ENCODE results near the gene C16orf89.
A peak's percentile ranks its signal among the peaks of the same experiment; 100 is the strongest.
"Not testable (repeated sequence)": the region's sequence is repeated elsewhere in the genome, so short reads cannot be mapped to it uniquely, and the experiment has no call there.

Gene C16orf89

GRCh38 chr16:5095145-5095830 lies 29.5 kb upstream of the C16orf89 start:
- H3K4me3 ChIP-seq (ENCODE audit: low read depth, low read length); POLR2A ChIA-PET; CTCF ChIA-PET: not testable (repeated sequence)

GRCh38 chr16:5093746-5094145 lies 28.0 kb upstream of the C16orf89 start:
- H3K4me1 ChIP-seq (ENCODE audit: control insufficient read depth, insufficient read depth, low read length); H3K4me3 ChIP-seq (ENCODE audit: low read depth, low read length); H3K9me3 ChIP-seq (ENCODE audit: control insufficient read depth, insufficient read depth, low read depth, low read length); H3K27ac ChIP-seq (ENCODE audit: extremely low read depth, low read depth, low read length); CTCF ChIA-PET; POLR2A ChIA-PET: not testable (repeated sequence)
- H3K36me3 ChIP-seq (ENCODE audit: control insufficient read depth in 2 of 2, insufficient read depth in 1 of 2, low read length in 2 of 2) = peaks cover 0 to 16% of the 10 kb centered on the region in 2 experiments; a peak in 2 of 3 replicates

More at GRCh38 chr16:5095145-5095830, 29.5 kb upstream of the C16orf89 start:
- peaks cover 0 to 10% of the 10 kb centered on the region in 2 experiments; a peak in 2 of 3 replicates for H3K36me3 ChIP-seq (ENCODE audit: control insufficient read depth in 2 of 2, insufficient read depth in 1 of 2, low read length in 2 of 2)
- not testable (repeated sequence) for H3K27ac ChIP-seq (ENCODE audit: extremely low read depth, low read depth, low read length); H3K9me3 ChIP-seq (ENCODE audit: control insufficient read depth, insufficient read depth, low read depth, low read length); H3K4me1 ChIP-seq (ENCODE audit: control insufficient read depth, insufficient read depth, low read length)
- peak; percentile 45; the same call in 1 of the 2 replicates for TF ChIP-seq REST (tag by site-specific recombination; IDR thresholded peaks at IDR 0.05)

- H3K4me3 ChIP-seq (ENCODE audit: low read depth, low read length); H3K9me3 ChIP-seq (ENCODE audit: control insufficient read depth, insufficient read depth, low read depth, low read length); H3K4me1 ChIP-seq (ENCODE audit: control insufficient read depth, insufficient read depth, low read length); POLR2A ChIA-PET; H3K27ac ChIP-seq (ENCODE audit: extremely low read depth, low read depth, low read length): not testable (repeated sequence)
- CTCF ChIA-PET = interaction anchor here (0.7 to 1.4 kb wide), 4 partner anchors 35 to 397 kb away, joined by 3 to 7 read pairs (median 4); no protein-coding TSS in a partner anchor
- H3K36me3 ChIP-seq (ENCODE audit: control insufficient read depth in 2 of 2, insufficient read depth in 1 of 2, low read length in 2 of 2) = peaks cover 0 to 21% of the 10 kb centered on the region in 2 experiments; a peak in 2 of 3 replicates
These were observed 27.3 kb upstream of the C16orf89 start for GRCh38 chr16:5093081-5093480.

GRCh38 chr16:5090592-5090991 lies 24.8 kb upstream of the C16orf89 start:
- H3K9me3 ChIP-seq (ENCODE audit: control insufficient read depth, insufficient read depth, low read depth, low read length); H3K4me1 ChIP-seq (ENCODE audit: control insufficient read depth, insufficient read depth, low read length); CTCF ChIA-PET; H3K4me3 ChIP-seq (ENCODE audit: low read depth, low read length); POLR2A ChIA-PET; H3K27ac ChIP-seq (ENCODE audit: extremely low read depth, low read depth, low read length): not testable (repeated sequence)
- H3K36me3 ChIP-seq (ENCODE audit: control insufficient read depth in 2 of 2, insufficient read depth in 1 of 2, low read length in 2 of 2) = peaks cover 0 to 25% of the 10 kb centered on the region in 2 experiments; a peak in 2 of 3 replicates

- H3K36me3 ChIP-seq (ENCODE audit: control insufficient read depth in 2 of 2, insufficient read depth in 1 of 2, low read length in 2 of 2) = peaks cover 0 to 30% of the 10 kb centered on the region in 2 experiments; a peak in 2 of 3 replicates
- H3K27ac ChIP-seq (ENCODE audit: extremely low read depth, low read depth, low read length); POLR2A ChIA-PET; H3K4me1 ChIP-seq (ENCODE audit: control insufficient read depth, insufficient read depth, low read length); H3K9me3 ChIP-seq (ENCODE audit: control insufficient read depth, insufficient read depth, low read depth, low read length); CTCF ChIA-PET; H3K4me3 ChIP-seq (ENCODE audit: low read depth, low read length): not testable (repeated sequence)
These were observed 24.3 kb upstream of the C16orf89 start for GRCh38 chr16:5089911-5090555.

- H3K4me3 ChIP-seq (ENCODE audit: low read depth, low read length); H3K27ac ChIP-seq (ENCODE audit: extremely low read depth, low read depth, low read length); H3K9me3 ChIP-seq (ENCODE audit: control insufficient read depth, insufficient read depth, low read depth, low read length); POLR2A ChIA-PET; CTCF ChIA-PET; H3K4me1 ChIP-seq (ENCODE audit: control insufficient read depth, insufficient read depth, low read length): not testable (repeated sequence)
- H3K36me3 ChIP-seq (ENCODE audit: control insufficient read depth in 2 of 2, insufficient read depth in 1 of 2, low read length in 2 of 2) = peaks cover 0 to 32% of the 10 kb centered on the region in 2 experiments; a peak in 2 of 3 replicates
These were observed 23.2 kb upstream of the C16orf89 start for GRCh38 chr16:5088936-5089335.

- H3K4me1 ChIP-seq (ENCODE audit: control insufficient read depth, insufficient read depth, low read length); H3K9me3 ChIP-seq (ENCODE audit: control insufficient read depth, insufficient read depth, low read depth, low read length); CTCF ChIA-PET; H3K27ac ChIP-seq (ENCODE audit: extremely low read depth, low read depth, low read length); H3K4me3 ChIP-seq (ENCODE audit: low read depth, low read length): not testable (repeated sequence)
- POLR2A ChIA-PET = interaction anchor here (0.7 kb wide), 1 partner anchor 166 kb away, joined by 5 read pairs; no protein-coding TSS in a partner anchor
- H3K36me3 ChIP-seq (ENCODE audit: control insufficient read depth in 2 of 2, insufficient read depth in 1 of 2, low read length in 2 of 2) = peaks cover 0 to 32% of the 10 kb centered on the region in 2 experiments; a peak in 2 of 3 replicates
These were observed 22.5 kb upstream of the C16orf89 start for GRCh38 chr16:5088086-5088790.

- H3K27ac ChIP-seq (ENCODE audit: extremely low read depth, low read depth, low read length); H3K9me3 ChIP-seq (ENCODE audit: control insufficient read depth, insufficient read depth, low read depth, low read length); H3K4me3 ChIP-seq (ENCODE audit: low read depth, low read length); POLR2A ChIA-PET; H3K4me1 ChIP-seq (ENCODE audit: control insufficient read depth, insufficient read depth, low read length): not testable (repeated sequence)
- H3K36me3 ChIP-seq (ENCODE audit: control insufficient read depth in 2 of 2, insufficient read depth in 1 of 2, low read length in 2 of 2) = peaks cover 0 to 26% of the 10 kb centered on the region in 2 experiments; a peak in 2 of 3 replicates
- CTCF ChIA-PET = interaction anchor here (0.6 to 0.7 kb wide), 2 partner anchors 28 to 219 kb away, joined by 3 to 4 read pairs; no protein-coding TSS in a partner anchor
These were observed 20.0 kb upstream of the C16orf89 start for GRCh38 chr16:5085716-5086115.

Measured in HEK293 (cell line).